ENCODE measurements around the gene PSMC4.

The PSMC4 gene

DNA sequence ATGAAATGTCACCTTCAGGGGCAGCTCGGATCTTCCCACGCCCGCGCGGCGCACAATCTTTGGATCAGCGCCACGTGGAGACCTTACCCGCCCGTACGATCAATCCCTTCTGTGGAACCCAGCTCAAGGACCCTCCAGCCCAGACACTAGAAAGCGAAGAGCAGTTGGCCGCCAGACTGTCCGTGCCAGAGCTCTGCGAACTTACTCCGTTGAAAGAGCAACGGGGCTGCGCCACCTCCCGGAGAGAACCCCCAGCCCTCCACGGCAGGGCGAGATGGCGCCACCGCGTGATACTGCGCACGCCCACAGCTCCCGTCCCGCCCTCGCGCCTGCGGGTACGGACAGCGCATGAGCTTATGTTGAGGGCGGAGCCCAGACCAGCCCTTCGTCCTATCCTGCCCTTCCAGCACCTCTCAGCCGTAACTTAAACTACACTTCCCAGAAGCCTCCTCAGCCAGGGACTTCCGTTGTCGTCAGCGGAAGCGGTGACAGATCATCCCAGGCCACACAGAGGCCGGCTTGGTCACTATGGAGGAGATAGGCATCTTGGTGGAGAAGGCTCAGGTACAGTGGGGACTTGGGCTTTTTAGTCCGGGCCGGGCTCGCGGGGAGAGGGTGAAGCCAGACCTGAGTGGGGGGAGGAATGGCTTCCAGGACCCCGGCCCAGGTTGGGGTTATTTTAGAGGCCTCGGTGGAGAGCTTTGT is at the start of gene PSMC4:
PSMC4 (plus strand) TSS at position 491 of the 705 bp plus-strand sequence; CDS start at position 529, 38 bp downstream.
- DNase-seq = peak; percentile 97

DNA sequence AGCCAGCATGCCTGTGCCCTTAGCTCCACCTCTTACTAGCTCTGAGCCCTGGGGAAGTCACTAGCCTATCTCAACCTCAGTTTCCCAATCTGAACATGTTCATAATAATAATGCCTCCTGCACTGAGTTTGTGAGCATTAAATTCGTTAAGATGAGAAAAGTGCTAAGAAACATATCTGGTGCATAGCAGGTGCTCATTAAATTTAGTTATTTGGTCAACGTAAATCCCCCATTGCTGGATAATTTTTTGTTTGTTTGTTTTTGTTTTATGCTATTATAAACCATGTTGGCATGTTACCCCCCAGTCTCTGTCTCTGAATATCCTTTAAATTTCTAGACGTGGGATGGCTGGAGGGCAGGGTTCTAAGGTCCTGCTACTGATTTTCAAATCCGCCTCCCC is 47.1 kb upstream of the PSMC4 start:
- no peak for DNase-seq

DNA sequence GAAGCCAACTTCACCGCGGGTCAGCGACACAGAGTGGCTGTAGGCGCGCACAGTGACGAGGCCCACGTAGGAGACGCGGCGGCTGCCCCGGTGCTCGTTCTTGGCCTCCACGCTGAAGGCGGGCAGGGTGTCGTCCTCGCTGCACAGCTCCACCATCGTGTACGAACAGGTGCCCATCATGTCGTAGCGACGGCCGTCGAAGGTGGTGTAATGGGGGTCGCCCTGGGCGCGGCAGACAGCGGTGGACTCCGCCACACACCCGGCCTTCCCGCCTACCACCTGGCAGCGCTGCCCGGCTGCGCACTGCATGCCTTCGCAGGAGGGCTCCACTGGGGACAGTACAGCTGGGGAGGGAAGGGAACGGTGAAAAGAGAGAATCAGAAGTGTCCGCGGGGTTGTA is 46.6 kb upstream of the PSMC4 start:
- no peak for DNase-seq

GRCh38 chr19:39924952-39925351 is 46.0 kb upstream of the PSMC4 start:
- no peak for DNase-seq

DNA sequence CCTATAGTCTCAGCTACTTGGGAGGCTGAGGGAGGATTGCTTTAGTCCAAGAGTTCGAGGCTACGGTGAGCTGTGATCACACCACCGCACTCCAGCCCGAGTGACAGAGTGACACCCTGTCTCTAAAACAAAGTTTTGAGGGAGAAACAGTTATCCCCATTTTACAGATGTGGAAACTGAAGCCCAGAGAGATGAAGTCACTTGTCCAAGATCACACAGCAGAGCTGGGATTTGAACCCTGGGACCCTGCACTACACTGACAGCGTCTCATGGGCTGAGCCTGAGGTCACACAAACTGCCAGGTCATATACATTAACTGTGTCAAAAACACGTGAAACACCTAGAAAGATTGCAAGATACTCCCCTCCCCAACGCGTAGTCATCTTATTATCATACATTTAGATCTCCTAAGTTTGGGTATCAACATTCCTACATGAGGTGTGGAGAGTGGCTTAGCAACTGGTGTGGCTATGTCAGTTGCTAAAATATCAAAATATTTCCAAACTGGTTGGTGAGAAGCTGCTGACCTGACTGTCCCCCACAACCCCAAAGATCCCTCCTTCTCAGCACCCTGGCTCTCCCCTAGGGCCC is 44.7 kb upstream of the PSMC4 start:
- no peak for DNase-seq

- no peak for DNase-seq
Measured at GRCh38 chr19:39927076-39927475, 43.9 kb upstream of the PSMC4 start.

DNA sequence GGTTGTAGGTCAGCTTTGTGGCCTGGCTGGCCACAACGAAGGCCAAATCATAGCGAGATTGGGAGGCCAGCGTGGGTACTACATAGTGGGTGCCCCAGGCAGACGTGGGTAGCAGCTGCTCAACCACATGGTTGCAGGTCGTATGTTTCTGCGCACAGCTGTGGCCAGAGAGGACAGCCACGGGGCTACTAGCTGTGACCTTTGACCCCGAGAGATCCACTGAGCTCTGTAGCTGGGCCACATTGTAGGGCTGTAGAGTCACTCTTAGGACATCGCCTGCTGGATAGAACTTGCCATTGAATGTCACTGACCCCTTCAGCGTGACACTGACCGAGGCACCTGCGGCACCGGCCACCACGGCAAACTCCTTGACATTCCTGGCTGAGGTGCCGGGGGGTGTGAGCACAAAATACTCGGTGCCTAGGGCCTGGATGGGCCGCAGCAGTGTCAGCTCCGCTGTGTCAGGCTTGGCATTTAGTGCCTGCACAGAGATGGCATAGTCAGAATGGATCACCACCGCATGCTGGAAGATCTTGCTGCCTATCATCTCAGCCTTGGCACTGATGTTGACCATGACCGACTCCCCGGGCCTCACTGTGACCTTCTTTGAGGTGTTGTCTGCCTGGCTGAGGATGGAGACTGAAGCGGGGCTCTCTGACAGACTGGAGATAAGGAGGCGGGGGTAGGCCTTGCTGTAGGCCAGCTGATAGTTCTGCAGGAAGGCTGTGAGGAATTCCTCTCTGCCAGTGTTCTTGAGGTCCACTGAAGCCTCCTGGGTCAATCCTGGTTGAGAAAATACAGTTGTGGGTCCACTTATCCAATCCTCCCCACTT is 43.2 kb upstream of the PSMC4 start:
- no peak for DNase-seq

DNA sequence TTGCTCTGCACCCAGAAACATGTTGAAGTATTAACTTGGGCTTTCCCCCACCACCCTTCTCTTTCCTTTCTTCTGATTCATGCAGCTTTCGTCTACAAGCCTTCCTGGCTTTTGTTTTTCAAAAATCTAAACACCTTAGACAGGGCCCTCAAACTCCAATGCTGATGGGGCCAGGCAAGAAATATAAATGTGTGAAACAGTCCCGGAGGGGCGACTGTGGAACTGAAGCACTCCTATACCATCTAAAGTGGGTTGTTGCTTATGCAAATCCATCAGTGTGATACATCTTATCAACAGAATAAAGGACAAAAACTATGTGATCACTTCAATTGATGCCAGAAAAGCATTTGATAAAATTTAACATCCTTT is 42.6 kb upstream of the PSMC4 start:
- DNase-seq = no peak

- no peak for DNase-seq
Measured at GRCh38 chr19:39929750-39930149, 41.2 kb upstream of the PSMC4 start.

DNA sequence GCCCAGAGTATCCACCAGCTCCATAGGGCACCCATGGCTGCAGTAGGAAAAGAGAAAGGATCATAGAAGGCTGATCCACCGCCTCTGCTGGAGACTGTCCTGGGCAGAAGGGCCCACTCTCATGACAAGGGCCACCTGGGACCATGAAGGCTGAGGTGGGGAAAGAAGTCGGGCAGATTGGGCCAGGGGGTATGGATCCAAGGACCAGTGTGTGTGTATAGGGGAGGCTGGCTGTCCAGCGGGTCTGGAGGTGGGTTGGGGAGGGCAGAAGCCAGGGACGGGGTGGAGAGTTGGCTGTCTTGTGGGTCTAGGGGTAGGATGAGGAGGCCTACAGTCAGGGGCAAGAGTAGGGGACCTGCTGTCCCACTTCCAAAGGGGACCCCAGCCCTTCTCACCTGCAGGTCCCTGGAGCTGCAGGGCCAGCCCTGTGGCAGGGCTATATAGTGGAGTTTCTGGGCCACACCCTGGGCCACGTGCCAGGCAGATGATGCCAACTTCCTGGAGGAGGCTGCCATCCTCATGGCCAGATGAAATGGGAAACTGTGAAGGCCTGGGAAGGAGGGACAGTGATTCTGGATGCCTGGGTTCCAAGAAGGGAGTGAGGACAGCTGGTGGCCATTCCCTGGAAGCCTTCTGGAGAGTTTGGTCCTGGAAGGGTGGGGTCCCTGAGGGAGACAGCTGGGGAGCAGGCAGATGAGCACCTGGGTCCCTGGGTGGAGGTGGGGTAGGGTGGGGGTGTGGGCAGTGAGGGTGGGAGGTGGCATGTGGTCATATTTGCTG is 36.2 kb upstream of the PSMC4 start, which contains the start of gene FCGBP:
FCGBP (minus strand) TSS at position 51 of the 780 bp plus-strand sequence.
- no peak for DNase-seq

- DNase-seq = no peak
Measured at GRCh38 chr19:39935364-39935661, 35.7 kb upstream of the PSMC4 start.

- DNase-seq = no peak
Measured at GRCh38 chr19:39936020-39936419, 34.9 kb upstream of the PSMC4 start.

- no peak for DNase-seq
Measured at GRCh38 chr19:39936622-39937021, 34.3 kb upstream of the PSMC4 start.

DNA sequence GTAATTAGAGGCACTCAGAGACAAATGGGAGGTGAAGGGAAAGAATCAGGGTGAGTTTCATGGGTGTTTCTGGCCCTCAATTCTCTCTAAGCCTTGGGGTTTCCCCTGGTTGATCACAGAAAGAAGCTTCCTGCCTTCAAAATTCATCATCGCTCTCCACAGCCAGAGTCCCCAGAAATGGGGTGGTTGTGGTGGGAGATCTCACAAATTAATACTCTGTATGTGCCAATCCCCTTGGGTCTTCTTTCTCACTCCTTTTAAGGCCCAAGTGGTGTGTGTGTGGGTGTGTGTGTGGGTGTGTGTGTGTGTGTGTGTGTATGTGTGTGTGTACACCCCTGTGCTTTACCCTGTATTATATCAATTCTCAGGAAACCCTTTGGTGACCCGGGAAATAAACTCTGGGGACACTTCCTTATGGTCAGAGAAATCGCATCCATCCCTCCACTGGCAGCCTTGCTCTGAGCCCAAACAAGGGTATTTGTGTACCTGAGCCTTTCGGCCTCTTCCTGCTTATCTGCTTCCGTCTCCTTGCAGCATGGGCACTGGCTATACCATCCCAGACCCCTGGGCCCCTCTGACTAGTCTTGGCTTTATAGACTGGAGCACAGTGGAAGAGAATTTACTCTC is 33.8 kb upstream of the PSMC4 start:
- DNase-seq = no peak

- no peak for DNase-seq
Measured at GRCh38 chr19:39937787-39938186, 33.2 kb upstream of the PSMC4 start.

DNA sequence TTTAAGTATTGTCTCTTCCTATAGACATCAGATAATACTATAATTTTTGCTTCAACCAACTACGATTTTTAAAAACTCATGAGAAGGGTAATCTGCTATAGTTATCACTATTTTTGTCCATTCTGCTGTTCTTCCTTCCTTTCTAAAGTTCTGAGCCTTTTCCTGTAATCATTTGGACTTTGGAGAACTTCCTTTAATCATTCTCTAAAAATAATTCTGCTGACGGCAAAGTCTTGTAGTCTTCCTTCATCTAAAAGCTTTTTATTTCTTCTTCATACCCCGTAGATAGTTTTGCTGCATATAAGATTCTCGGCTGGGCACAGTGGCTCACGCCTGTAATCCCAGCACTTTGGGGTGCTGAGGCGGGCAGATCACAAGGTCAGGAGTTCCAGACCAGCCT is 31.4 kb upstream of the PSMC4 start:
- DNase-seq = no peak

- DNase-seq = no peak
Measured at GRCh38 chr19:39940221-39940833, 30.6 kb upstream of the PSMC4 start.

- no peak for DNase-seq
Measured at GRCh38 chr19:39941151-39941550, 29.8 kb upstream of the PSMC4 start.

- DNase-seq = no peak
Measured at GRCh38 chr19:39941615-39942365, 29.2 kb upstream of the PSMC4 start.

DNA sequence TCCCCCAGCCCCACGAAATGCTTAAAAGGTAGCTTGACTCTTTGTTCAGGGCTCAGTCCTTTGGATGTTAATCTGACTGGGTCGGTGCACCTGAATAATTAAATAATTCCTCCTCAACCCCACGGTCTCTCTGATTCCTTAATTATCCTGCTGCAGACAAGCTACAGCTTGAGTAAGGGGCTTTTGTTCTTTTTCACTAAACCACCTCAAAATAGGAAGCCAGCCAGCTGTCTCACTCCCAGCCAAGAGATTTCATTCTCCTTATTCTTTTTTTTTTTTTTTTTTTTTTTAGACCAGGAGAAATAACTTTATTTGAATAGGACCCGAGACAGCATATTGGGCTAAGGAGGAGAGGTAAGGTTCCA is 28.6 kb upstream of the PSMC4 start:
- no peak for DNase-seq

GRCh38 chr19:39943586-39943985 is 27.4 kb upstream of the PSMC4 start:
- no peak for DNase-seq

GRCh38 chr19:39946532-39946931 is 24.4 kb upstream of the PSMC4 start:
- no peak for DNase-seq

Data from amniotic stem cell (primary cell).